Uterus (tissue), 4 donors: ENCODE data around the gene COMMD10. TPM values are rescaled to one million over a fixed set of nuclear protein-coding genes. Genes with fewer than 3 reads are reported as not detected.
A peak's percentile ranks its signal among the peaks of the same experiment; 100 is the strongest.
"Not testable (repeated sequence)": the region's sequence is repeated elsewhere in the genome, so short reads cannot be mapped to it uniquely, and the experiment has no call there.

Source experiments
- DNase-seq, 2 donors: peaks; one replicate each; pipeline ENCODE4 v3.0.0-alpha.2; 2019 to 2020
- H3K27ac ChIP-seq, 2 donors: fragments of 200-600 bp; sonication (generic); 1 replicate in 1 of 2; 2 replicates in 1 of 2; pipeline ENCODE4 v1.5.1; 2016 to 2018
- H3K27me3 ChIP-seq, 2 donors: fragments of 200-600 bp; sonication (generic); one replicate each; pipeline ENCODE4 v1.5.1; 2018 to 2019; ENCODE audit warnings: control low read depth in 1 of 2
- H3K36me3 ChIP-seq, 2 donors: fragments of 200-600 bp; sonication (generic); one replicate each; pipeline ENCODE4 v1.5.1; 2019; ENCODE audit warnings: control low read depth in 1 of 2
- H3K4me1 ChIP-seq, 2 donors: fragments of 200-600 bp; sonication (generic); one replicate each; pipeline ENCODE4 v1.5.1; 2018 to 2019; ENCODE audit warnings: control low read depth in 1 of 2
- H3K4me3 ChIP-seq, 2 donors: fragments of 200-600 bp; sonication (generic); 1 replicate in 1 of 2; 2 replicates in 1 of 2; pipeline ENCODE4 v1.5.1; 2018 to 2019; ENCODE audit warnings: mild to moderate bottlenecking in 1 of 2
- H3K9me3 ChIP-seq, 2 donors: fragments of 200-600 bp; sonication (generic); one replicate each; pipeline ENCODE4 v1.5.1; 2019; ENCODE audit warnings: control low read depth in 1 of 2
- POLR2A ChIP-seq, 2 donors: fragments of 450-650 bp; IDR thresholded peaks; one replicate each; pipeline ENCODE4 v1.6.1; 2016; ENCODE audit warnings: antibody characterized with exemption in 2 of 2, mild to moderate bottlenecking in 1 of 2, moderate library complexity in 1 of 2
- intact Hi-C: fragments of 100-400 bp; cut with DNase I; formaldehyde crosslinking; loops from one replicate; pipeline ENCODE4 v1.15.1; 2023; ENCODE audit warnings: low total_unique reads
- total RNA-seq, 4 donors: library from RNA; depleted of rRNA in 3 of 4; stranded (reverse); fragments of >200 nt in 3 of 4; gene quantifications; one replicate each; pipeline versions ENCODE4 v1.1.0 to v1.2.4, GENCODE V29; 2014 to 2023
- TF ChIP-seq, protein P1 (sequence below), 4 experiments: fragments of 200-600 bp in 2 of 4; fragments of 450-650 bp in 2 of 4; sonication (generic) in 2 of 4; IDR thresholded peaks; one replicate each; pipeline ENCODE4 v1.5.1; 2016 to 2019; ENCODE audit warnings: antibody characterized with exemption in 4 of 4, mild to moderate bottlenecking in 2 of 4, moderate library complexity in 1 of 4
- donor health status: DM: yes; HTN: yes; CAD: no.

COMMD10 gene
- total RNA-seq, 4 donors from 2014 or later, result 37.3 to 82.6 (median 67.3) TPM

DNA sequence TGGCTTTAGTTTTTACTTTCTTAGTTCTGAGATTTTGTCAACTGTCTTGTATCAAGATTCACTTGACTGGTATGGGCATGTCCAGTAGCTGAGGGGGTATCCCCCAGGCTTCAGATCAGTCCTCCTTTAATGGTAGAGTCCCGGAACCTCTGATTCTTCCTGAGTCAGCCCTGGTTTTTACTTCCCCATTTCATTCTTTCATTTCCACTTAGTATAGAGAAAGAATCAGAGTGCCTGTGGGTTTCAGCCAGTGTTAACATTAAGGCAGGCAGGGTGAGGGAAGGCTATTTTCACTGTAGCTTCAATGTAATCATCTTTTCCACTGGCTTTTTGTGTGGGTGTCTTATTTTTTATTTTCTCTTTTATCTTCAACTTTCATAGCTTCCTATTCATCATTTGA is 8.3 kb upstream of the COMMD10 start:
- DNase-seq, result no peak
- Histone ChIP-seq H3K27me3 (no peaks in the 10 kb centered on the region), H3K9me3 (no peaks in the 10 kb centered on the region), H3K36me3 (no peaks in the 10 kb centered on the region), H3K4me1 (no peaks in the 10 kb centered on the region), H3K4me3 (no peak overlapping the region), H3K27ac (no peak overlapping the region)
- intact Hi-C loops, result no loop called here
- no peak for TF ChIP-seq POLR2A (IDR thresholded peaks at IDR 0.05)
- TF ChIP-seq, protein P1, sequence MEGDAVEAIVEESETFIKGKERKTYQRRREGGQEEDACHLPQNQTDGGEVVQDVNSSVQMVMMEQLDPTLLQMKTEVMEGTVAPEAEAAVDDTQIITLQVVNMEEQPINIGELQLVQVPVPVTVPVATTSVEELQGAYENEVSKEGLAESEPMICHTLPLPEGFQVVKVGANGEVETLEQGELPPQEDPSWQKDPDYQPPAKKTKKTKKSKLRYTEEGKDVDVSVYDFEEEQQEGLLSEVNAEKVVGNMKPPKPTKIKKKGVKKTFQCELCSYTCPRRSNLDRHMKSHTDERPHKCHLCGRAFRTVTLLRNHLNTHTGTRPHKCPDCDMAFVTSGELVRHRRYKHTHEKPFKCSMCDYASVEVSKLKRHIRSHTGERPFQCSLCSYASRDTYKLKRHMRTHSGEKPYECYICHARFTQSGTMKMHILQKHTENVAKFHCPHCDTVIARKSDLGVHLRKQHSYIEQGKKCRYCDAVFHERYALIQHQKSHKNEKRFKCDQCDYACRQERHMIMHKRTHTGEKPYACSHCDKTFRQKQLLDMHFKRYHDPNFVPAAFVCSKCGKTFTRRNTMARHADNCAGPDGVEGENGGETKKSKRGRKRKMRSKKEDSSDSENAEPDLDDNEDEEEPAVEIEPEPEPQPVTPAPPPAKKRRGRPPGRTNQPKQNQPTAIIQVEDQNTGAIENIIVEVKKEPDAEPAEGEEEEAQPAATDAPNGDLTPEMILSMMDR (IDR thresholded peaks at IDR 0.05), result no peak

DNA sequence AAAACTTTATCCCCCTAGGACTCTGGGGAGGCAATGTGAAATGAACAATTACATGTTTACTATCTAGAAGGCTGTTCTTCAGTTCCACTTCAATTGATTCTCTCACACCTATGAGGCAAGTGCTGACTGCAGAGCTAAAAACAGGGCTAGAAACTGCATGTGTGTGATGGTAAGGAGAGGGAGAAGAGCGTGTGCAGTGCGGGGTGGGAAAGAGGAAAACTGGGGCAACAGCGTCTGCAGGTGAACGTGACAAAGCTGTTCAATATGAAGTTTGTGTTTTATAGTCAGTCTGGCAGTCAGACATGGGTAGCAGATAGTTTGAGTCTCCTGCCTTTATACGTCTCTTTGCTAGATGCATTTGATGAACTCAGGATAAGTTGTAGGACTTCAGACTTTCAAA is 6.6 kb upstream of the COMMD10 start:
- Histone ChIP-seq H3K27me3 (no peaks in the 10 kb centered on the region), H3K4me3 (no peak overlapping the region), H3K9me3 (no peaks in the 10 kb centered on the region), H3K36me3 (no peaks in the 10 kb centered on the region), H3K27ac (no peak overlapping the region), H3K4me1 (no peaks in the 10 kb centered on the region)
- intact Hi-C loops, result no loop called here
- TF ChIP-seq, protein P1 (IDR thresholded peaks at IDR 0.05), result no peak
- TF ChIP-seq POLR2A (IDR thresholded peaks at IDR 0.05), result no peak
- DNase-seq, result no peak

DNA sequence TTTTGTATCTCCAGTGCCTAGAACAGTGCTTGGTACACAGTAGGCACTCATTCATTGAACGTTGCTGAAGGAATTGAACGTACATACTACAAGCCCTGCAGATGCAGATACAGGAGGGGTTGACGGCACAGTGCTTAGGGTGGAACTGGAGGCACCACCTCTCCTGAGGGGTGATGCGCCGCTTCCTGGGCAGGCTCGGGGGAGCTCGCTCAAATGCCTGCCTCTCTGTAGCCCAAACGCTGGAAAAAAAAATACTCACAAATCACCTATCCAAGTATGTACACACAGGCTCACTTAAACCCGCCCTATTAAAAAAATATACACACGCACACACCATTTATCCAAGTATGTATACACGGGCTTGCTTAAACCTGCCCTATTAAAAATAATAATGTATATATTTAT is 536 bp upstream of the COMMD10 start:
- no peaks in the 10 kb centered on the region for H3K27me3 ChIP-seq
- H3K36me3 ChIP-seq, result no peaks in the 10 kb centered on the region
- TF ChIP-seq, protein P1 (IDR thresholded peaks at IDR 0.05), result no peak
- no peak for TF ChIP-seq POLR2A (IDR thresholded peaks at IDR 0.05)
- peak overlapping the region; percentile 86 to 99 for H3K4me3 ChIP-seq
- no peaks in the 10 kb centered on the region for H3K4me1 ChIP-seq
- DNase-seq, result peak in 1 of 2 donors; percentile 15
- intact Hi-C loops, result no loop called here
- peak overlapping the region; percentile 87 to 88 for H3K27ac ChIP-seq
- H3K9me3 ChIP-seq, result no peaks in the 10 kb centered on the region

DNA sequence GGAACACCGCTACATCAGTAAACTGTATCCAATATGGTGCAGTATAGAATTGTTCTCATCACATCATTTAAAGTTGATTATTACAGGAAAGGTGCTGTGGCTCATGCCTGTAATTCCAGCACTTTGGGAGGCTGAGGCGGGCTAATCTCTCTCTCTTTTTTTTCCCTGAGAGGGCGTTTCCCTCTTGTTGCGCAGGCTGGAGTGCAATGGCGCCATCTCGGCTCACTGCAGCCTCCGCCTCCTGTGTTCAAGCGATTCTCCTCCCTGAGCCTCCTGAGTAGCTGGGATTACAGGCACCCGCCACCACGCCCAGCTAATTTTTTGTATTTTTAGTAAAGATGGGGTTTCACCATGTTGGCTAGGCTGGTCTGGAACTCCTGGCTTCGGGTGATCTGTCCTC is 1.5 kb downstream of the COMMD10 start:
- H3K36me3 ChIP-seq, H3K27ac ChIP-seq, H3K27me3 ChIP-seq, intact Hi-C loops, H3K9me3 ChIP-seq, DNase-seq, H3K4me1 ChIP-seq, H3K4me3 ChIP-seq: not testable (repeated sequence)

DNA sequence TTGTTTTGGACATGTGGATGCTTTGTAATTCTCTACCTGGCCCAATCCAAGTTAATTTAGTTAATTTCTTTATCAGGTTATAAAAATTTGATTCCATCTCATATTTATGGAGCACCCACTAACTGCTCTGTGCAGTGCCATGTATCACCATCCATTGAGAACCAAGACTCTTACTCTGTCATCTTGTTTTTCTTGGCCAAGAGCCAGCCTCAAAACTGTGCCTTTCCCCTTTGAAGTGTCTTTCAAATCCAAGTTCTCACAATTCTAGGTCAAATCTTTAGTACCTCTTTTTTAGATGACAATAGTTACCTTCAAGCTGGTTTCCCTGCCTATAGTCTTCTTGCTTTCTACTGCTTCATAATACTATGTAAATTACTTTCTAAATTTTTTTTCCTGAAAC is 3.2 kb downstream of the COMMD10 start:
- Histone ChIP-seq H3K4me3 (no peak overlapping the region), H3K27me3 (no peaks in the 10 kb centered on the region), H3K36me3 (no peaks in the 10 kb centered on the region), H3K27ac (no peak overlapping the region), H3K9me3 (no peaks in the 10 kb centered on the region), H3K4me1 (no peaks in the 10 kb centered on the region)
- intact Hi-C loops, result no loop called here
- no peak for DNase-seq
- no peak for TF ChIP-seq POLR2A (IDR thresholded peaks at IDR 0.05)
- TF ChIP-seq, protein P1 (IDR thresholded peaks at IDR 0.05), result no peak

DNA sequence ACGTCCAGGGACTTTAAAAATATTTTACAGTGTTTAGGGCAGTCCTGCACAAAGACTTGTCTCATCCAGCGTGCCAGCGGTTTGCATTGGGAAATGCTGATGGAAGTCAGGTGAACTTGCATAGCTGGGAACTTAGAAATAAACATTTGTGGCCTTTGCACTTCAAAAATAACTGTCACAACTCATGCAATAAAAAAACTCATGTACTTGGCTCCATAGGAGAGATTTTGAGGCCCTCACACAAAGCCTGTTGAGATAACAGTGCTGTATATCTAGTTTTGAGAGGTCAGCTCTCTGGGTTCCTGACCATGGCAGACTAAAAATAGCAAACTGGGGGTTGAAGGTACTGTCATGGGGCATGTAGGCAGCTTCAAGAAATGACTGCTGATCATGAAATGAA is 5.5 kb downstream of the COMMD10 start:
- intact Hi-C loops, result no loop called here
- no peaks in the 10 kb centered on the region for H3K36me3 ChIP-seq
- H3K4me1 ChIP-seq, result no peaks in the 10 kb centered on the region
- no peak overlapping the region for H3K27ac ChIP-seq
- TF ChIP-seq POLR2A (IDR thresholded peaks at IDR 0.05), result no peak
- no peaks in the 10 kb centered on the region for H3K9me3 ChIP-seq
- H3K27me3 ChIP-seq, result no peaks in the 10 kb centered on the region
- no peak overlapping the region for H3K4me3 ChIP-seq
- no peak for DNase-seq
